AG10803 (cell line): ENCODE measurements around the gene GBE1.
A peak's percentile ranks its signal among the peaks of the same experiment; 100 is the strongest.

ENCODE experiments used
- DNase-seq: peaks from one replicate; pipeline ENCODE4 v3.0.0; 2010; ENCODE audit warnings: low read depth
- H3K4me3 ChIP-seq: 2 replicates; pipeline ENCODE4 v1.5.1; 2011; ENCODE audit warnings: mild to moderate bottlenecking, low read length, control low read depth
- TF ChIP-seq, protein P1 (sequence below): conservative IDR thresholded peaks from 2 replicates; pipeline ENCODE4 v1.5.1; 2011; ENCODE audit warnings: mild to moderate bottlenecking, low read length, control low read depth, inconsistent platforms

The GBE1 gene

DNA sequence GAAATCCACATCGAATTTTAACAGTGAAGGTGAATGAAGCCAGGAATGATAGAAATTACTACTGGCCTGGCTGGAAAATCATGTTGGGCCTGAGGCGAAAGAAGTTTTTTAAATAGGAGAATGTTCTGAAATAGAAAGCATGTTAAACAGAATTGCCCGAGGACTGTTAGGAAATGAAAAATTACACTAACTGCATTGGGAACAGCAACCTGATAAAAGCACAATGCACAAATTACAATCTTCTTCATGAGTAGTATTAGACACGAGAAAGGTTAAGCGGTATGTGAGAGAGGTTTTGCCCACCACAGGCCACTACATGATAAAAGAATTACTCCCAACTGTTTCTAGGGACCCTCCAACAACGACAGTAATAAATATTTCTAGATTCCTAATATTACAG is 18.9 kb downstream of the GBE1 start:
- peak overlapping the region; percentile 20 for H3K4me3 ChIP-seq
- TF ChIP-seq, protein P1, sequence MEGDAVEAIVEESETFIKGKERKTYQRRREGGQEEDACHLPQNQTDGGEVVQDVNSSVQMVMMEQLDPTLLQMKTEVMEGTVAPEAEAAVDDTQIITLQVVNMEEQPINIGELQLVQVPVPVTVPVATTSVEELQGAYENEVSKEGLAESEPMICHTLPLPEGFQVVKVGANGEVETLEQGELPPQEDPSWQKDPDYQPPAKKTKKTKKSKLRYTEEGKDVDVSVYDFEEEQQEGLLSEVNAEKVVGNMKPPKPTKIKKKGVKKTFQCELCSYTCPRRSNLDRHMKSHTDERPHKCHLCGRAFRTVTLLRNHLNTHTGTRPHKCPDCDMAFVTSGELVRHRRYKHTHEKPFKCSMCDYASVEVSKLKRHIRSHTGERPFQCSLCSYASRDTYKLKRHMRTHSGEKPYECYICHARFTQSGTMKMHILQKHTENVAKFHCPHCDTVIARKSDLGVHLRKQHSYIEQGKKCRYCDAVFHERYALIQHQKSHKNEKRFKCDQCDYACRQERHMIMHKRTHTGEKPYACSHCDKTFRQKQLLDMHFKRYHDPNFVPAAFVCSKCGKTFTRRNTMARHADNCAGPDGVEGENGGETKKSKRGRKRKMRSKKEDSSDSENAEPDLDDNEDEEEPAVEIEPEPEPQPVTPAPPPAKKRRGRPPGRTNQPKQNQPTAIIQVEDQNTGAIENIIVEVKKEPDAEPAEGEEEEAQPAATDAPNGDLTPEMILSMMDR: no peak
- no peak for DNase-seq

DNA sequence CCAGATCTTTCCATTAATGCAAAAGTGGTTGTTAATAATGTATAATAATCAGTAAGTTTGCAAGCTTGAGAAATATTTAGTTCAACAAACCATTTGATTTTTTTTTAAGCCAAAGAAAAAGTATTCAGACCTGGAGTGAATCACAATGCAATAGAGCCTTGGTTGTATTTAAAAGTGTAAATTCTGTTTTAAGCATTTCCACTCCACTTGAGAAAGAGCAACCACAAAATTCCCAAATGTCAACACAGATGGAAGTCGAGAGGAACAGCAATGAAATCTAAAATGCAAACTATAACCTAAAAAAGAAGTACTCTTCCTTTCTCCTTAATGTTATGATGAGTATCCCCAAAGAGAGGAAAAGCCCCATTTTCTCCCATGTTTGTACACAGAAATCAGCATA is 20.2 kb downstream of the GBE1 start:
- DNase-seq: peak; percentile 71
- TF ChIP-seq, protein P1: no peak

DNA sequence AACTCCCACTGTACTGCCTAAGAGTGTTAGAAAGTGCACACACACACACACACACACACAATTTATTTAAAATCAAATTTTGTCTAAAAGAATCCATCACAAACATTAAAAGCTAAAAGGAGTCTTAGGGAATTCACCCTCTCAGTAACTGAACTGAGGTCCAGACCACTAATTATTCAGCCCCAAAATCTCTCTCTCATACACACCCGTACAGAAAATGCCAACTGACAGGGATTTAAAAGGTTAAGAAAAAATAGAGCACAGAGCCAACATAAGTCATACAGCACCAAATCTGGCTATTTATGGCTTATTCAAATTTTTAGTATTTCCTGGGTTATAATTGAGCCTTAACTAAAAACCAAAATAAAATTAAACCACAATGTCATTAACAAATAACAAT is 20.7 kb downstream of the GBE1 start:
- no peak for DNase-seq
- no peak overlapping the region for H3K4me3 ChIP-seq
- TF ChIP-seq, protein P1: no peak

More for the DNA sequence above, 20.2 kb downstream of the GBE1 start:
- no peak overlapping the region for H3K4me3 ChIP-seq

DNA sequence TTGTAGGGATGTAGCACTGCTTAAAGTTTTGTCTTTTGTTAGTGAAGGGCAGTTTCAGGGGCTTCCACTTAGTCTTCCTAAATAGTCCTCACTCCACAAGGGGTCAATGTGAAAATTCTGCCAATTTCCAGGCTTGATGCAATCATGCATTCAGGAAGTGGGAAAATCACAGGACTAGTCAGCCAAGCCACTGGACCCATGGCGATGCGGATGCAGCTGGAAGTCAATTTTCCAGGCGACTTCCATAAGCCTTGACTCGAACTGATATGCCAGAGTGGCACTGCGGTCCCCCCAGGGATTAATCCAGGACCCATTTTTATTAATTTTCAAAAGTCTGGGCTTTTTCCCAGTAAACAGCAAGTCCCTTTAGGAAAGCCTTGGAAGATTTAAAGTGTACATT is 26.1 kb downstream of the GBE1 start:
- TF ChIP-seq, protein P1: no peak
- DNase-seq: no peak
- H3K4me3 ChIP-seq: no peak overlapping the region

DNA sequence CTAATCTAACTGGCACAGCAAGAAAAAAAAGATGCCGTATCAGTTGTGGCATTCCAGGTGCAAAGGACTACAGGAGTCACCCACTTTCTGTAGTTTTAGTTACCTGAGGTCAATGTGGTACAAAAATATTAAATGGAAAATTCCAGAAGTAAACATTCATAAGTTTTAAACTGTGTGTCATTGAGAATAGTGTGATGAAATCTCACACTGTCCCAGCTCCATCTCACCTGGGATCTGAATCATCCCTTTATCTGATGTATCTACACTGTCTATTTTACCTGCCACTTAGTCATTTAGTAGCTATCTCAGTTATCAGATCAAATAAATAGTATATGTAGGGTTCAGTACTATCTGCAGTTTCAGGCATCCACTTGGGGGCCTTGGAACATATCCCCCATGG is 26.7 kb downstream of the GBE1 start:
- TF ChIP-seq, protein P1: no peak
- no peak for DNase-seq

DNA sequence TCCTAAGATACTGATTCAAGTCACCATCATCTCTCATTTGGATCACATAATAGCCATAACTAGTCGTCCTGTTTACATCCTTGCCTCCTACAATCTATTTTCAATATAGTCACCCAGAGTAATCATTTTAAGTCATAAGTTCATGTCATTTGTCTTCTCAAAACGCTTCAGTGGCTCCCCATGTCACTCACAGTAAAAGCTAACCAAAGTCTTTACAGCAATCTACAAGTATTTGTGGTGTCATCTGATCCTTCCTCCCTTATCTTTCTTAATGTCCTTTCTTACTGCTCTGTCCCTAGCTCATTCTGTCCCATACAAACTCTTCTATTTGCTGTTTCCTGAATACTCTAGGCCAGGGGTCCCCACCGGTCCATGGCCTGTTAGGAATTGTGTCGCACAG is 28.8 kb downstream of the GBE1 start:
- DNase-seq: no peak
- H3K4me3 ChIP-seq: no peak overlapping the region
- TF ChIP-seq, protein P1: no peak

More for the DNA sequence above, 26.7 kb downstream of the GBE1 start:
- H3K4me3 ChIP-seq: no peak overlapping the region

DNA sequence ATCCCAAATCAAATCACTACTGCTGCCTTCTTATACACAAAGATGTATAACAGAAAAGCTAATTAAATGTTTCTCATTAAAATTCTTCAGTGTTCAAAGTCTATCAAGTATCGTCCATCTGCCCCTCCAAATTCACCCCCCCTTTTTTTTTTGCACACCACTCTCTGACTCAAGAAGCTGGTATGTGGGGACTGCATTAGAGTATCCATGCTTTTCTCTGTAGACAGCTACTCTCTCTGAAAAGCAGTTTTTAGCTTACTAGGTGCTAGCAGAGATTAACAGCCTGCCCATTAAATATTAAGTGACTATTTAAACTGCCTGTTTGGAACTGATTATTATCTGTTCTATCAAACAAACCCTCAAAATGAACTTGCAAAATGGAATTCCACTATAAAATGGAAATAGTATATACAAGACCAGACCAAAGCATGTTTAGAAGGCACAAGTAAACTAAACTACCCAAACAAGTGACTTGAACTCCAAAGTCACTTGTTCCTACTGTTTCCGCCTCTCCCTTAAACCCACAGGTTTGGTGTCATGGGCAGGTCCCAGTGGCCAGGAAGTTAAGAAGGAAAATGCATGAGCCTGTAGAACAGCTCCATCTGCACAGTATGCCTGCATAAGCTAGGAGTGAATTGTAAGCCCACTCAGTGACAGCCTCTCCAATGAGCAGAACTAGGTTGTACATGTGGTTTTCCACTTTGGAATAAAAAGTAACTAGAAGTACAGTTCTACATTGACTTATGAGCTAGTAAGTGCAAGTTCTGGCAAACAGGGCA is 32.5 kb downstream of the GBE1 start:
- DNase-seq: peak; percentile 66
- TF ChIP-seq, protein P1: no peak
- H3K4me3 ChIP-seq: no peak overlapping the region
